Endothelial cell of umbilical vein (primary cell): ENCODE data around the gene CALN1. TPM values are rescaled to one million over a fixed set of nuclear protein-coding genes. Genes with fewer than 3 reads are reported as not detected.

ENCODE experiments used
- BruUV-seq: library from RNA; stranded (reverse); fragments of 400-500 nt; replicated peaks from 2 replicates; lab custom pipeline; 2021; lab: Mats Ljungman, UMichigan
- CTCF ChIA-PET: fragments of 300-600, 350-600 bp; sonication (Branson Sonifier 250); formaldehyde crosslinking; loops from one replicate; lab custom pipeline; 2021; ENCODE audit warnings: antibody characterized with exemption, inconsistent platforms; lab: Charles Lee
- POLR2A ChIA-PET: fragments of 300-600, 350-600 bp; sonication (Branson Sonifier 250); formaldehyde crosslinking; loops from one replicate; lab custom pipeline; 2021; ENCODE audit warnings: antibody characterized with exemption, inconsistent platforms; lab: Charles Lee
- DNase-seq: peaks from one replicate; pipeline ENCODE4 v3.0.0-alpha.2; 2011; ENCODE audit warnings: low read depth, low spot score
- FAIRE-seq: peaks from 2 replicates; lab custom pipeline; 2011; peaks lifted over from hg19 to GRCh38; lab: Jason Lieb, UNC
- H2AFZ ChIP-seq: 2 replicates; pipeline ENCODE4 v1.6.0; 2012; ENCODE audit warnings: low read depth, low read length, control low read depth, inconsistent platforms
- H3K27ac ChIP-seq: 2 replicates; pipeline ENCODE4 v1.5.1; 2011; ENCODE audit warnings: low read depth, mild to moderate bottlenecking, control low read depth, low read length, moderate library complexity; ENCODE audit not compliant: insufficient read depth
- H3K27me3 ChIP-seq, 2 experiments: 2 replicates each; pipeline versions ENCODE4 v1.6.0 to v1.6.1; 2011; ENCODE audit warnings: low read length in 2 of 2, mixed read lengths in 1 of 2; ENCODE audit not compliant: control insufficient read depth in 2 of 2, insufficient read depth in 2 of 2
- H3K36me3 ChIP-seq, 2 experiments: 2 replicates in 1 of 2; 3 replicates in 1 of 2; pipeline ENCODE4 v1.5.1; 2011; ENCODE audit warnings: low read length in 2 of 2, mild to moderate bottlenecking in 1 of 2, moderate library complexity in 1 of 2; ENCODE audit not compliant: control insufficient read depth in 2 of 2, insufficient read depth in 2 of 2; ENCODE audit errors: extremely low read depth in 1 of 2
- H3K4me1 ChIP-seq: 3 replicates; pipeline ENCODE4 v1.5.1; 2011; ENCODE audit warnings: mild to moderate bottlenecking, low read length; ENCODE audit not compliant: control insufficient read depth, insufficient read depth; ENCODE audit errors: extremely low read depth
- H3K4me2 ChIP-seq: 2 replicates; pipeline ENCODE4 v1.6.1; 2011; ENCODE audit warnings: low read length, control low read depth, mixed read lengths; ENCODE audit not compliant: insufficient read depth
- H3K4me3 ChIP-seq, 3 experiments: fragments of 200-600 bp in 1 of 3; sonication (generic), shearing (Covaris generic) in 1 of 3; replicated peaks in 1 of 3; 2 replicates each; pipeline ENCODE4 v1.5.1; 2011 to 2016; ENCODE audit warnings: control low read depth in 3 of 3, low read length in 3 of 3, mild to moderate bottlenecking in 2 of 3, inconsistent platforms in 1 of 3, low read depth in 1 of 3, moderate library complexity in 1 of 3; ENCODE audit not compliant: insufficient read depth in 1 of 3
- H3K79me2 ChIP-seq: 2 replicates; pipeline ENCODE4 v1.6.0; 2012; ENCODE audit warnings: low read length, inconsistent platforms; ENCODE audit not compliant: control insufficient read depth, insufficient read depth
- H3K9ac ChIP-seq: replicated peaks from 2 replicates; pipeline ENCODE3; 2011; ENCODE audit warnings: low read length, control low read depth; ENCODE audit not compliant: insufficient read depth; ENCODE audit errors: extremely low read depth
- H3K9me1 ChIP-seq: replicated peaks from 3 replicates; pipeline ENCODE4 v1.6.0; 2011; ENCODE audit warnings: mild to moderate bottlenecking, low read length; ENCODE audit not compliant: control insufficient read depth, insufficient read depth; ENCODE audit errors: extremely low read depth
- H3K9me3 ChIP-seq: replicated peaks from 2 replicates; pipeline ENCODE4 v1.5.1; 2012; ENCODE audit warnings: low read length, inconsistent platforms; ENCODE audit not compliant: control insufficient read depth, insufficient read depth
- H4K20me1 ChIP-seq: replicated peaks from 2 replicates; pipeline ENCODE3; 2011; ENCODE audit warnings: mild to moderate bottlenecking, low read length; ENCODE audit not compliant: control insufficient read depth, insufficient read depth; ENCODE audit errors: extremely low read depth
- EZH2 ChIP-seq: IDR thresholded peaks from 2 replicates; pipeline ENCODE4 v1.6.1; 2012; ENCODE audit warnings: borderline replicate concordance, low read depth, mild to moderate bottlenecking, moderate library complexity, low read length, inconsistent platforms; ENCODE audit not compliant: severe bottlenecking
- FOS ChIP-seq: IDR thresholded peaks from 2 replicates; pipeline ENCODE4 v1.6.1; 2011; ENCODE audit warnings: mild to moderate bottlenecking, low read length, moderate library complexity, borderline replicate concordance; ENCODE audit not compliant: insufficient read depth
- GATA2 ChIP-seq: IDR thresholded peaks from 2 replicates; pipeline ENCODE4 v1.7.0; 2011; ENCODE audit warnings: low read depth, mild to moderate bottlenecking, moderate library complexity, mixed read lengths, low read length; ENCODE audit not compliant: insufficient read length, insufficient read depth
- JUN ChIP-seq: IDR thresholded peaks from 2 replicates; pipeline ENCODE4 v1.6.1; 2011; ENCODE audit warnings: borderline replicate concordance, low read depth; ENCODE audit not compliant: insufficient read length, insufficient read depth
- MYC ChIP-seq: IDR thresholded peaks from one replicate; pipeline ENCODE4 v1.6.1; 2011; ENCODE audit warnings: mild to moderate bottlenecking, low read depth, low read length
- POLR2A ChIP-seq: IDR thresholded peaks from 2 replicates; pipeline ENCODE4 v1.6.1; 2012; ENCODE audit warnings: low read depth, mild to moderate bottlenecking, control low read depth, low read length
- POLR2AphosphoS5 ChIP-seq: IDR thresholded peaks from 2 replicates; pipeline ENCODE4 v1.6.1; 2012; ENCODE audit warnings: low read depth, mild to moderate bottlenecking, control low read depth, low read length, moderate library complexity; ENCODE audit not compliant: insufficient read depth
- dilution Hi-C: fragments of 300-500 bp; cut with MboI; formaldehyde crosslinking; loops from one replicate; pipeline ENCODE4 v1.15.0; 2019; ENCODE audit warnings: low sequenced_read_pairs; ENCODE audit not compliant: extremely low pct_ligation_motif_present
- intact Hi-C: fragments of 100-400 bp; cut with micrococcal nuclease; formaldehyde crosslinking; loops from one replicate; pipeline ENCODE4 v1.10.0; 2022
- polyA plus RNA-seq, 4 experiments: library from polyadenylated mRNA; depleted of rRNA in 3 of 4; stranded (reverse) in 3 of 4; unstranded in 1 of 4; fragments of >200 nt; gene quantifications; 2 replicates each; pipeline versions ENCODE4 v1.2.1 to v1.2.3, GENCODE V29; 2011 to 2012; ENCODE audit warnings: missing spikeins in 1 of 4
- total RNA-seq: library from RNA; stranded (reverse); gene quantifications from 2 replicates; pipeline ENCODE4 v1.2.3, GENCODE V29; 2021
- TF ChIP-seq, protein P1 (sequence below), 2 donors: IDR thresholded peaks; 1 replicate in 1 of 2; 2 replicates in 1 of 2; pipeline ENCODE4 v1.5.1; 2011; ENCODE audit warnings: low read length in 2 of 2, mild to moderate bottlenecking in 2 of 2, moderate library complexity in 2 of 2, control low read depth in 1 of 2, inconsistent platforms in 1 of 2, low read depth in 1 of 2; ENCODE audit not compliant: insufficient read depth in 1 of 2; ENCODE audit errors: extremely low read depth in 1 of 2
- TF ChIP-seq, protein P2 (sequence below): IDR thresholded peaks from 2 replicates; pipeline ENCODE4 v1.6.1; 2011; ENCODE audit not compliant: insufficient read depth, insufficient read length

The CALN1 gene
- total and polyA plus RNA-seq, 2 donors (not counting 3 experiments of a cell fraction or from before 2014, with no cell fraction given), result not detected

DNA sequence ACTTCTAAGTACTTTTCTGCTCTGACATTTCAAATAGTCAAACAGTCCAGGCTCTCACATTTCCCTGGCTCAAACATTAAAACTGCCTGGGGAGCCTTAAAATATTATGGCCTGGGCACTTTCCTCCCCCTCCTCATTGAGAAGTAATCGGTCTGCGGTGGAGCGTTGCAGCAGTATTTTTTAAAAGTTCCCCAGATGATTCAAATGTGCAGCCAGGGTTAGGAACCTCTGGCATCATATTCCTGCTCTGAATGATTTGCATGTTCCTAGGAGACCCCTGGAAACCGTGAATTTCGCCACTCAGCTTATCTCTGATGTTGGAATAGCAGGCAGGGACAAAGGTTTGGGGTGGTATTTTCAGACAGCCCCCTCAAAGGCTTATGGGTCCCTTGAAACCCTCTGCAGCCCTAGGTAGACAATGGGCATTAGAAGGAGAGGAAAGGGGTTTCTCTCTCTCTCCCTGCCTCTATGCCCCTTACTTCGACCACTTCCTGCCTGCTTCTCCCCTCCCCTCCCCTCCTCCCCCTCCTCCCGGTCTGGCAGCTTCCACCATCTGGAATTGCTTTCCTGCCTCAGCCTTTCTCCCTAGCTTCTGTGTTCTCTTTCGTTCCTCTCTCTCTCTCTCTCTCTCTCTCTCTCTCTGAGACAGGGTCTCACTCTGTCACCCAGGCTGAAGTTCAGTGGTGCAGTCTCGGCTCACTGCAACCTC lies 658.0 kb downstream of the CALN1 start:
- Histone ChIP-seq H3K27me3 (no peaks in the 10 kb centered on the region), H3K4me2 (no peak overlapping the region), H3K36me3 (no peaks in the 10 kb centered on the region), H3K4me3 (no peak overlapping the region), H3K4me1 (no peaks in the 10 kb centered on the region), H3K27ac (no peak overlapping the region), H3K79me2 (no peaks in the 10 kb centered on the region), H3K9ac (no peak overlapping the region), H4K20me1 (no peaks in the 10 kb centered on the region), H2AFZ (no peak overlapping the region), H3K9me3 (no peaks in the 10 kb centered on the region), H3K9me1 (no peaks in the 10 kb centered on the region)
- FAIRE-seq (no peak), DNase-seq (no peak)
- BruUV-seq, result no TSS peak
- POLR2A ChIA-PET, result no interaction called here
- intact Hi-C loops (loop anchor here (10.0 kb wide), 1 partner anchor 1031 kb away; no protein-coding TSS in a partner anchor), dilution Hi-C loops (no loop called here)
- CTCF ChIA-PET, result no interaction called here
- TF ChIP-seq POLR2AphosphoS5, result no peak
- no peak for TF ChIP-seq EZH2
- TF ChIP-seq POLR2A, result no peak
- TF ChIP-seq JUN, result no peak
- TF ChIP-seq, protein P1, sequence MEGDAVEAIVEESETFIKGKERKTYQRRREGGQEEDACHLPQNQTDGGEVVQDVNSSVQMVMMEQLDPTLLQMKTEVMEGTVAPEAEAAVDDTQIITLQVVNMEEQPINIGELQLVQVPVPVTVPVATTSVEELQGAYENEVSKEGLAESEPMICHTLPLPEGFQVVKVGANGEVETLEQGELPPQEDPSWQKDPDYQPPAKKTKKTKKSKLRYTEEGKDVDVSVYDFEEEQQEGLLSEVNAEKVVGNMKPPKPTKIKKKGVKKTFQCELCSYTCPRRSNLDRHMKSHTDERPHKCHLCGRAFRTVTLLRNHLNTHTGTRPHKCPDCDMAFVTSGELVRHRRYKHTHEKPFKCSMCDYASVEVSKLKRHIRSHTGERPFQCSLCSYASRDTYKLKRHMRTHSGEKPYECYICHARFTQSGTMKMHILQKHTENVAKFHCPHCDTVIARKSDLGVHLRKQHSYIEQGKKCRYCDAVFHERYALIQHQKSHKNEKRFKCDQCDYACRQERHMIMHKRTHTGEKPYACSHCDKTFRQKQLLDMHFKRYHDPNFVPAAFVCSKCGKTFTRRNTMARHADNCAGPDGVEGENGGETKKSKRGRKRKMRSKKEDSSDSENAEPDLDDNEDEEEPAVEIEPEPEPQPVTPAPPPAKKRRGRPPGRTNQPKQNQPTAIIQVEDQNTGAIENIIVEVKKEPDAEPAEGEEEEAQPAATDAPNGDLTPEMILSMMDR (IDR thresholded peaks at IDR 0.05; ENCODE audit: extremely low read depth in 1 of 2, insufficient read depth in 1 of 2, low read depth in 1 of 2, low read length in 2 of 2), result no peak
- TF ChIP-seq FOS, result no peak
- TF ChIP-seq, protein P2, sequence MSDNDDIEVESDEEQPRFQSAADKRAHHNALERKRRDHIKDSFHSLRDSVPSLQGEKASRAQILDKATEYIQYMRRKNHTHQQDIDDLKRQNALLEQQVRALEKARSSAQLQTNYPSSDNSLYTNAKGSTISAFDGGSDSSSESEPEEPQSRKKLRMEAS, result no peak
- TF ChIP-seq GATA2, result no peak
- no peak for TF ChIP-seq MYC
